HUDEP-2 (cell line): Measurements from ENCODE around the gene CNGA3.
A peak's percentile ranks its signal among the peaks of the same experiment; 100 is the strongest.

Experiments used
- DNase-seq, 76 experiments: peaks; one replicate each; lab custom pipeline; 2025; ENCODE audit not compliant: unreplicated experiment in 76 of 76; lab: John Stamatoyannopoulos, UW

CNGA3 gene

DNA sequence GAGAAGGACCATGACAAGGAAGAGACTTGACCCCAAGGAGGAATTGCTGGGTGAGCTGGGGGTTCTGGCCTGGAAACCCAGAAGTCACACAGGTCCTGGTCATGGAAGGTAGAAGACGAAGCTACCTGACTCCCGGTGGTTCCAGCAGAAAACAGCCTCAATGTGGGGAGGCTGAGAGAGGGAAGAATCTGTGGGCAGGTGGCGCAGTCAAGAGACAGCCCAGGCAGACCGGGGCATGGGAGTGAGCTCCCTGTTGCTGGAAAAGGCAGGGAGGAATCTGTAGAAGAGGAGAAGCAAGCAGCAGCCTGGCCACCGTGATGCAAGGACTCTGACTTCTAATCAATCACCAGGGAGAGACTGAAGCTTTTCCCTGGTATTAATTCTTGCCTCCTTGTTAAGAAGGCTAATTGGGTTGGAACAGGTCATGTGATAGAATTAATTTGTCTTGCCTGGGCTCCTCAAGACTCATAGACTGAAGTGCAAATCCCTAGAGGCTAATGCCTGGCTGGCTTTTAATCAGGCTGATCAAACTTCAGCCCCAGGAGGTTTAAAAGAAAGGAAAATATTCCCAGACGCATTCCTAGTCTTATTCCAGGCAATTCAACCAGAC is 30.1 kb downstream of the CNGA3 start:
- DNase-seq = no peak

DNA sequence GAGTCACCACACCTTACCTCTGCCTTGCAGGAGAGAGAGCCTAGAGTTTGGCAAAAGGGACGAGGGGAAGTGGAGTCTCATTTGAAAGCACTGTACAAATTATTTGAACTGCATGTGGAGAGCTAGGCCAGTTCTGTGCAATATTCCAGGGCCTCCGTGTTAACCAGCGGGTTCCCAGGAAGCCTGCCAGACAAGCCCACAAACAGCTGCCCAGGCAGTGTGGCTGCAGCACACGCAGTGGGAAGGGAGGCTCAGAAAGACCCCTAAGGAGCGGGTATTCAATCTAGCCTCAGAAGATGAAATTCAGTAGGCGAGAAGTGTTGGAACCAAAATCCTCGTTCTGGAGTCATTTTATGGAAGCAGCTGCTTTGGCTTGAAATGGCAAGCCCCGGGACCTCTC is 30.7 kb downstream of the CNGA3 start:
- no peak for DNase-seq

DNA sequence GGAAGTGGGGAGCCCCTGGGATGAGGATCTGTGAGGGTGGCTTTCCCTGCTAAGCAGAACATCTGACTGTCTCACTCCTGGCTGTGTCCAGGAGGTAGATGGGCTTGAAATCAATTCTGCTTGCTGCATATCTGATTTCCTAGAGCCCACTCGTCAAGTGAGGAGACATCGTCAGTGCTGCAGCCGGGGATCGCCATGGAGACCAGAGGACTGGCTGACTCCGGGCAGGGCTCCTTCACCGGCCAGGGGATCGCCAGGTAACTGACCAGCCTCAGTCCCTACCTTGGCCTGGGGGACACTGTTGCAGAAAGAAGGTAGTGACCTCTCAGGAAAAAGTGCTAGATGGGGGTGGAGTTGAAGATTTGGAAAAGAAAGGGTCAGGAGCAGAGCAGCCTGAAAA is 31.3 kb downstream of the CNGA3 start:
- no peak for DNase-seq

DNA sequence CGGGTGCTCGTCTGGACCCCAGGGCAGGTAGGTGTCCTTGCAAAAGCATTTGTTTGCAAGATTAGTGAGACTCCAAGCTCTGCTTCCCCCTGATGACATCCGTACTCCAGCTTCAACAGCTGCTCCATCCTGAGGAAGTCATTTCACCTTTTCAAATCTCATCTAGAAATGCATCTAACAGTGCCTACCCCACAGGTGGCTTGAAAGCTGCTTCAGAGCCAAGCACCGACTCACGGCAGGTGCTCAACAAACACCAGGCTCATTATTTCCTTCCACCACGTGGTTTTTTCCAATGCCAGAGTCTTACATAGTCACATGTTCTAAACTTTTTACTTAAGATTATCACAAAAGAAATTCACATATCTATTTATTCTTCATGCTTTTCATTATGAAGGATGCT is 31.9 kb downstream of the CNGA3 start:
- no peak for DNase-seq

DNA sequence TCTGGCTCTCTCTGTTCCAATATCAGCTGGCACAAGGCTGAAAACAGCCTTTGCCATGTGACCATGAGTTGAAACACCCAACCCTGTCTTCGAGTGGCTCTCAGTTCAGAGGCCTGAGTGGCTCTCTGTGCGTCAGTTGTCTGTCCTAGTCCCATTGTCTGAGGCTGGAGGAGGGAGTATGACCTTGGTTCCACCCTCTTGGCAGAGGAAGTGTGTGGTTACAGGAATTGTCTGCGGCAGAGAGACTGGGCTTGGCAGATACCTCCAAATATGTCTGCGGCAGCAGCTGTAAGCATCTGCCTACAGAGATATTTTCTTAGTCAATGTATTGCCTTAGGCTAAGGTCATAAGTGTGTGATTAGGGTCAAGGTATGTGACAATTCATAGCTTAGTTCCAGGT is 32.6 kb downstream of the CNGA3 start:
- DNase-seq = peak in 38 of 76 experiments; percentile 2 to 92 (median 34)

DNA sequence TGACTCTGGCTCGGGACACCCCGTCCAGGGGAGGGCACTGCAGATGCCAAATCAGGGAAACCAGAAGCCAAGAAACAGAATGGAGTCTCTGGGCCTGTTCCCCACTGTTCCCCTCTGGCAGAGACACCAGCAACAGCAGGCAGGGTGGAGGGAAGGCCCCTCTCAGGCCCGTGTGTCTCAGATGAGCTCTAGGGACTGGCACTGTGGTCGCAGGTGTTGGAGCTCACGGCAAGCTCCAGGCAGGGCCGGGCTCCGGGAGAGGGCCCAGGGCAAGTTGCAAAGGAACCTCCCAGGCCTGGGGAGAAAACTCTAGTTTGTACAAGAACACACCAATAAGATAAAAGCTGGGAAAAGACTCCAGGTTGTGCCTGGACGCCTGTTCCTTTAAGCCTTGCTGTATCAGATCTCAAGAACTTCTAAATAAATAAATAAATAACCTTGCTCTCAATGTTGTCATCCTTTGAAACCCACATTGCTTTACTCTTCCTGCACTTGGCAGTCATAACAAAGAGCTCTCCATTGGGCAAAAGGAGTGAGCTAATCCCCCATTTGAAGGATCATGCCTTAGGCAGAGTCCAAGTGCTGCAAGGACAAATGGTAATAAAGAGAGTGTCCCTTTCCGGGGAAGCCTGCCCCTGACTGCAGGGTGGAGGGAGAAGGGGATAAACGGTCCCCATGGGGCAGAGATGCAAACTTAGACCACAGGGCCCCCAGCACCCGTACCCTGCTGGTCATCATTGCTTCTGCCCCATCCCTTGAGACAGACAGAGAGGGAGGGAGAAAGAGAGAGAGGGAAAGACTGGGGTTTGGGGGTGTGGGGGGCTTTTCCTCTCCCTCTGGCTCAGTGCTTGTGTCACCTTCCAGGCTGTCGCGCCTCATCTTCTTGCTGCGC is 33.3 kb downstream of the CNGA3 start:
- no peak for DNase-seq

DNA sequence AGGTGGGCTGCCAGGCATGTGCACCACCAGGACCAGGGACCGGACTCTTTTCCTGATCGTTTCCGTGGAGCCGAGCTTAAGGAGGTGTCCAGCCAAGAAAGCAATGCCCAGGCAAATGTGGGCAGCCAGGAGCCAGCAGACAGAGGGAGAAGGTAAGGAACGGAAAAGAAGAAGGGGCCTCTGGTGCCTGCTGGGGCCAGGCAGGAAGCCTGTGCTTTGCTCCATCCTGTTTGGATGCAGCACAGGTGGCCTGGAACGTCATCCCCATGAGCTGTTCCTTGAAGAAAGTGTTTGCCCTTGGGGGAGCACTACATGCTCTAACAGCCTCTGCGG is 33.9 kb downstream of the CNGA3 start:
- DNase-seq = no peak

DNA sequence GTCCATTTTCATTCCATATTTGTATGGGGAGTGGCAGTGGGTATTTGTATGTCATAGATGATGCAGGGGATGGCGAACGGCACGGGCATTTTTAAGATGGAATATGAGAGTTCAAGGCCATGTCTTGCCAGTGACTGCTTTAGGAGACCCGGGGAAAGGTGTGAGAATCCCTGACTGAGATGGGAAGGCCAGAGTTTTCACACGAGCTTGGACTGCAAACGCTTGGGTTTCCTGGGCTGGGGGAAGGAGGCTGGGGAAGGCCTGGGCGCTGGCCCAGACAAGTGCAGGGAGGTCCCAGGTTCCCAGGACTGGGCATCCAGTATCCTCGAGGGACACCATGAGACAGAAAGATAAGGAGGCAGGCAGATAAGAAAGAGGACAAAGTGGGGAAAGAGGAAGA is 35.2 kb downstream of the CNGA3 start:
- DNase-seq = no peak

DNA sequence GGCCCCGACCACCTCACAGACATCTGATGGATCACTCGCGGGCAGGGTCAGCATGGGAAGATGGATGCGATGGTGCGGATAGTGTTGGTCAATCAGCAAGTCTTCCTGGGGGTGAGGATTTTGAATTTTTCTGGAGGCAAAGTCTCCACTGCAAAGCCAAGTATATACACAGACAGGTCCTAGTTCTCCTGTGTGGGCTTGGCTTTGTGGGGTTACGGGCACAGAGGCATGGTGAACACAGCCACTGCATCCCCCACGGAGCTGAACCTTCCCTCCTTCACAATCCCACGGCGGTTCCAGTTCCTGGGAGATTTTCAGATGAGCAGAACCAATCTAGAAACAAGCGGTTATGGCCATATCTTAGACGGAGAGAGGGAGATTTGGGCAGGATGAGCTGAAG is 35.8 kb downstream of the CNGA3 start:
- no peak for DNase-seq

DNA sequence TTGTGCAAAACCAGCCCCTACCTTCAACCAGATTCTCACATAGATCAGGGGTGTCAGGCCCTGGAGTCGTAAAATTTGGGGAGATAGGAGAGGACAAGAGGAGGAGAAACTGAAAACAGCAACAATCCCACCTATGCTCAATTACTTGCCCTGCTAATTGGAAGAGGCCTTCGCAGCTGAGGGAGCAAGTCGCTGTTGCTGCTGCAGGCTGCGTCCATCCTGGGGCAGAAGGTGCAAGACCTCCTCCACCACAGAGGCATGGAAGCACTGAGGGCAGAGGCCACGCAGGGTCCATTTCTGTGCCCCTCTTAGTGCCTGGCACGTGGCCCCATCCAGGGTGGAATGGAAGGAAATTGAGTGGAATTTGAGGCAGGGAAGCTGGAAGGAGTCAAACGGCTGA is 36.5 kb downstream of the CNGA3 start:
- DNase-seq = no peak

DNA sequence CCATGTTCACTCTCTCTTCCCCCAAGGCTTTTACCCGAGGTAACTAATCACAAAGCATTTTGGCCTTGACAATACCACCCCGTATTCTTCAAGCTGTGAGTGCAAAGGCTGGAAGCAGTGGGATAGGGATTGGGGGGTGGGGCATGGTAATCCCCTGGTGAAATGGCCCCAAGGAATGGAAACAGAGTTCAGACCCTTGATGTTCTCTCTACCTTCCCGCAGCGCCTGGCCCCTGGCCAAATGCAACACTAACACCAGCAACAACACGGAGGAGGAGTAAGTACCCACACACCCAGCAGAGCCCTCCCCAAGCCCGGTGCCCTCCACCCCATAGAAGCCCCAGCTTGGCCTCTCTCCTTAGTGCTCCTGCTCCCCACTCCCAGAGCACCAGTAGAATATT is 36.9 kb downstream of the CNGA3 start:
- DNase-seq = no peak

DNA sequence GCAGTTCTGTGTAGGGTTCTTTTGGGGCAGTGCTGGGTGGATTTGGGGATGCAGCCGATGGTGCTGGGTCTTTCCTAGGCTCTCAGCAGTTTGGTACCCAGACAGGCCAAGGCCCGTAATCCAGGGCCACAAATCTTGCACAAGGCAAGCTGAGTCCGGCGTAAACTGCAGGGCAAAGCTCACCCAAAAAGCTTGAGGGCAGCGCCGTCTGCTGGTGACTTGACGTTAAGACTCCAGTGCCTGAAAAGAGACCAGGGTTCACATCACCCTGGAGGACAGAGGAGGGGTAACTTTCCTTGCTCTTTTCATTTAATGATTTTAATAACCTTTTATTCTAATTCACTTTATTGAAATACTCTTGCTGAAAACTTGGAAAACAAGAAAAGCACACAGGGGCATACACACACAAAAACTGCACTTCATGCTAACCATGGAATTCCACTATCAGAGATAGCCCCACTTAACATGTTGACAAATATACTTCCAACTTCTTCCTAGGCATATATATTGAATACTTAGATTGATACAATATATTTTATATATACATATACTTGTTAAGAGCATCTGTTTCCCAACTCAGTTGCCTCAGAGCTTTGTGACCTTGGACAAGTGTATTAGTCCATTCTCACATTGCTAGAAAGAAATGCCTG is 38.9 kb downstream of the CNGA3 start:
- DNase-seq = peak in 58 of 76 experiments; percentile 5 to 77 (median 40)

DNA sequence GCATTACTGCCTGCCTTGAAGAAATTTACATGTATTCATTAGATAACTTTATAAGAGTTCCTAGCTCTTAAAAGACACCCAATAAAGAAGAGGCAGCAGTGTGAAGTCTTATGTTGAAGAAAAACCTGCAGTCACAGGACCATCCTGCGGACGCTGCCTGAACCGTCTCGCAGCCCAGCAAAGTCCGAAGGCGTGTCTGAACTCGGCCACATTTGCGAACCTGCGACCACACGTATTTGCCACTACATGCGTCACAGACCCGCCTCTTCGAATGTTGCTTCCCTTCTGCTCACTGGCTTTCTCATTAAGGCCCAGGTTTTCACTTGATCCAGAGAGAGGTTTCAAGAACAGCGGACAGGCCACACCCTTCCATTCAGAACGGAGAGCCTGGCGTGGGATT is 41.2 kb downstream of the CNGA3 start:
- no peak for DNase-seq

DNA sequence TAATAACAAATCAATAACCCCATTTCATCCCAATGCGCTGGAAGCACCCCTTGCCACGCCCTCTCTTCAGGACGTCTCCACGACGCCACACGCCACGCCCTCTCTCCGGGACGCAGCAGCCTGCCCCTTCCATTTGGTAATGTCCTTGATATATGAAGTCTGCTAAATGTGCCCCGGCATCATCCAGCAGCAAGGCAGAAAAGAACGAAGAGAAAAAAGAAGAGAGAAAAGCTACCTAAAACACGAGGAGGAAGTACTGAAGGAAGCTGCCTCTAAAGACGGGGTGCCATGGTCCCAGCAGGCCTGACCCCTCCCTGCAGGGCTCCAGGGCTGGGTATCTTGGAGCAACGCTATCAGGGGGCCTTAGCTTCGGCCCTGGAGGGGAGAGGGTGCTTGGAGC is 41.8 kb downstream of the CNGA3 start:
- DNase-seq = no peak

DNA sequence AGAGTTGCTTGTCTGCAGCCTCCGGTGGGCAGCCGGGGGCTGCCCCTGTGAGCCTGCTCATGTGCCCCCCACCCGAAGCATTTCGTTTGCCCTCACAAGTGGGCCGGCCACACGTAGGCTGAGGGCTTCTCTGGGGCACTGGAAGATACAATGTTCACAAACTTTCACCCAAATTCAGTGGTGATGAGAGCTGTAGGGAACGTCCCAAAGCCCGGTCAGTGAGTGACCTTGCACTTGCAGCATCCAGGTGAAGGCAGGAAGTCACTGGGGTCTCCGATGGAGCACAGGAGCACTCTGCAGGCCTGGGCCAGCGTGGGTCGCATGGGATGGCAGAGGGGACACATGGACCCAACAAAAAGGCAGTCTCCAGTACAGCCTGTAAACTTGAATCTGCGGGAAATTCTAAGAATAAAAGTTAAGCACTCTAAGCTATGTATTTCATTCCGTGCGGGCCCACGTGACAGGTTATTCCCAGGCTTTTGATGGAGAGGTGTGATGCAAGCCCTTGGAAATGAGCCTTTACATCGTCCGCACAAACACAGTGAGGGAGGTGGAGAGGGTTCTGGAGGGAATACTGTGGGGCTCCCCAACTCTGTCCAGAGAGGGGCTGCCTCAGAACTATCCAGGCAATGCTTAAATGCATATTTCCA is 42.5 kb downstream of the CNGA3 start:
- DNase-seq = no peak

DNA sequence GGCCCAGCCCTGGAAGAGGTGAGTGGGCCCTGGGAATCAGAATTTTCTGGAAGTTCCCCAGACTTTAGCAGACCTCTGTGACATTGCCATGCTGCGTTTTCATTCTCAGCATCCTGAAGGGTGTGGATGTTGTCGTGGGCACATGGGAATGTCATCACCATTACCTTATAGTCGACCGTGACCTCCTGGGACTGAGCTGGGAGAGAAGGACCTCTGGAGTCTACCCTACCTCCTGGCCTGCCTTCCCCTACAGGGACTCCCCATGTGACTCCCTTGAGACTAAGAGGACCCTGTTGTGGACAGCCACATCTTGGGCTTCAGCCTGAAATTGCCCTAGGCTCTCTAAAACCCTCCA is 43.0 kb downstream of the CNGA3 start:
- DNase-seq = no peak

DNA sequence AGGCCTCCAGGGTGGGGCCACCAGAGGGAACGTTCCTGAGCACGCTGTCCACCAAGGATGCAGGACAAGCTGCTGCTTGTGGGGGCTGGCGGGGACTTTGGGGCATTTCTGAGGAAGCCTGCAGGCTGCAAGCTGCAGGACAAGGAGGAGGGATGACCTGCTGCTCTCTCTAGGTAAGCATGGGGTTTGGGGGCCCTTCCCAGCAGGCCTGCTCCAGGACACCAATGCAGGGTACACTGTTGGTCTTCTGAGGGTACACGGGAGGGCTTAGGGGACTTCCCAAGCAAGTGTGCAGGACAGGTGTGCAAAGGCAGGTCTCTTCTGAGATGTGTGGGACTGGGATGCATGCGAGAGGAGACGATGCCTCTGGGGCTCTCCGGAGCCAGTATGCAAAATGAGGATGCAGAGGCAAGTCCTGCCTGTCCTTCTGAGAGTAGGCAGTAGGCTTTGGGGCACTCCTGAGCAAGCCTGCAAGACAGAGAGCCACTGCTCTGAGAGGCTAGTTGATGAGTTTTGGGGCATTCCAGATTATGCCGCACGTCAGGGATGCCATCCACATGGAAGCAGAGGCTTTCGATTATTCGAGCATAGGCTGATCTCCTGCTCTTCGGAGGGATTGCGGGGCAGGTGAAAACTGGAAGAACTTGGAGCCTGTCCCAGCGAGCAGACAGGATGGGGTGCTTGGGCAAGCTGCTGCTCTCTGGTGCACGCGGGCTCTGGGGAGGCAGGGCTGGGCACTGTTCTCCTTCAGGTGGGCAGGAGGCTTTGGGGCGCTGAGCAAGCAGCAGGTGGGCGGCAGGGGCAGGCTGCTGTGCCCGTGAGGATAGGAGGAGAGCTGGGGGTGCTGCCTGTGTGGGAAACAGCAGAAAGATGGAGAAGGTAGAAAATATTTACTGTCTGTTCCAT is 44.6 kb downstream of the CNGA3 start:
- DNase-seq = no peak

DNA sequence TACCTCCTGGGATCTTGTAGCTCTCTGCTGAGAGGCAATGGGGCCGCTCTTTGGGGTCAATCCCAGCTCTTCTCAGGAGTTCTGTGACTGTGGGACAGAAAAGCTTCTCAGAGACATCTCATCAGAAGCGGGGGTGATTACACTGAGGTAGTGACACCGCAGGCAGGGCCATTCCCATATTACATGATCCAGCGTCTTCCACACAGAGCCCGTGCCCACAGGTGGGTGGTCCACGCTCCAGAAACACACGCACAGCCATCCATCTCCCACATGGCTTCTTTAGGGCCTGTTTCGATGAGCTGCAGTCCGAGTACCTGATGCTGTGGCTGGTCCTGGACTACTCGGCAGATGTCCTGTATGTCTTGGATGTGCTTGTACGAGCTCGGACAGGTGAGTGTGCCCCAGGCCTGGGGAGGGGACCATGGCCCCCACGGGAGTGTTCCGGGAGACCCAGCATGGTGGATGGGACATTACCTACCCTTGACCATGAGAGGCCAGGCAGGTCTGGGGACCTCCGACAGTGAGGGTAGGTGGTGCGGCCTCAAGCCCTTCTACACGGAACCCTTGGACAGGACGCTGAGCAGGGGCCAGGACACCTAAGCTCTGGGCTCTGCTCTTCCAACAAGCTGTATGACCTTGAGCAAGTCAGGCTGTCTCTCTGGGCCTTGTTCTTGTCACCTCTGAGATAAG is 45.5 kb downstream of the CNGA3 start:
- DNase-seq = no peak

DNA sequence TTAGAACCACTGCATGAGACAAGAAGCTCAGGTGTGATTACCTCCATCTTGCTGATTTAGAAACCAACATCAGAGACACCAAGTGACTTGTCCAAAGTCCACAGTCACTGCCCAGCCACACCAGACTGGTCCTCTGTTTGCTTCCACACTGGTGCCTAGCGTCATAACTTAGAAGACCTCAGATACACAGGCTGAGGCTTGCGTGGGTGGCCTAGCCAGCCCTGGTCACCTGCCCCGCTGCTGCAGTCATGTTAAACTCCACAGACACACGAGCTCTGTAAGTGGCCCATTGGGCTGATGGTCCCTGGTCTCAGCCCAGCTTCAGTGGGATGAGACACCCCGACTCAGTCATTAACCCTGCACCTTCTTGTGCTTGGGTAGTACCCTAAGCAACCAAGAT is 47.1 kb downstream of the CNGA3 start:
- no peak for DNase-seq

DNA sequence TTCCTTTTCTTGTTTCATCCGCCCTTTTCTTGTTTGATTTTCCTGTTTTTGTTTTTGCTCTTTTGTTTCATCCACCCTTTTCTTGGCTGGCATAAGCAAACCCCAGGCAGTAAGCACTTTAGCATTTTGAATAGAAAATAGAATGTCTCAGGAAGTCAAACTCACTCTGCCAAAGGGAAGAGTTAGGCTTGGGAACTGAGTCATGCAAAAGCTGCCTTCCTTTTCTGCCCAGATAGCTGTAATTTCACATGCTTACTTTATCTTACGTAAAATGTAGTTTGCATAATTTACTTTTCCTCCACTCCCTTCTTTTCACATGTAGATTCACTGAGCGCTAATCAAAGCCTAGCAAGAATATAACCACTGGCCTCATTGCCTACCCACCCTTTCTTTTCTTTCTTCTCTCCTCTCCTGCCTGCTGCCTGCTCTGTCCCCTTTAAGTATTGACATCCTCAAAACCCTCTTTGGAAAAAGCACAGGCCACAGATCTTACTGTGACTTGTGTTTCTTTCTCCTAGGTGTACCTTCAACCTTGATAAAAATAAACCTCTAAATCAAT is 48.4 kb downstream of the CNGA3 start:
- DNase-seq = no peak
